GM23338 (cell line): Measurements from ENCODE around the gene TIMP3. TPM values are rescaled to one million over a fixed set of nuclear protein-coding genes. Genes with fewer than 3 reads are reported as not detected.

Experiments used
- ATAC-seq: fragments of 200-7000 bp; cut with Tn5 transposase; 3 replicates; pipeline ENCODE4 v1.9.1; 2020
- DNase-seq: peaks from one replicate; pipeline ENCODE4 v3.0.0-alpha.2; 2015; ENCODE audit warnings: low spot score
- H2AFZ ChIP-seq: fragments of 200-600 bp; sonication (generic); 2 replicates; pipeline ENCODE4 v1.8.0; 2016; ENCODE audit warnings: antibody characterized with exemption, mild to moderate bottlenecking, moderate library complexity
- H3F3A ChIP-seq: fragments of 200-600 bp; sonication (generic); replicated peaks from 2 replicates; pipeline ENCODE4 v1.8.0; 2017; ENCODE audit warnings: antibody characterized with exemption, mixed run types, low read depth
- H3K27ac ChIP-seq: fragments of 200-600 bp; sonication (generic); 2 replicates; pipeline ENCODE4 v1.6.1; 2016; ENCODE audit warnings: low read depth
- H3K27me3 ChIP-seq: fragments of 200-600 bp; sonication (generic); 2 replicates; pipeline ENCODE4 v1.8.0; 2016; ENCODE audit warnings: mild to moderate bottlenecking, mixed run types, moderate library complexity; ENCODE audit not compliant: insufficient read depth
- H3K36me3 ChIP-seq: fragments of 200-600 bp; sonication (generic); 2 replicates; pipeline ENCODE4 v1.8.0; 2016; ENCODE audit warnings: mild to moderate bottlenecking; ENCODE audit not compliant: insufficient read depth
- H3K4me1 ChIP-seq: fragments of 200-600 bp; sonication (generic); 2 replicates; pipeline ENCODE4 v1.8.0; 2016; ENCODE audit warnings: mild to moderate bottlenecking, moderate library complexity; ENCODE audit not compliant: insufficient read depth
- H3K4me2 ChIP-seq: fragments of 200-600 bp; sonication (generic); 2 replicates; pipeline ENCODE4 v1.7.1; 2017; ENCODE audit warnings: mixed run types
- H3K4me3 ChIP-seq: fragments of 200-600 bp; sonication (generic); 2 replicates; pipeline ENCODE4 v1.6.1; 2016; ENCODE audit warnings: mixed run types
- H3K79me2 ChIP-seq: fragments of 200-600 bp; sonication (generic); replicated peaks from 2 replicates; pipeline ENCODE4 v1.8.0; 2017; ENCODE audit warnings: mild to moderate bottlenecking; ENCODE audit not compliant: insufficient read depth
- H3K9me2 ChIP-seq: fragments of 200-600 bp; sonication (generic); 2 replicates; pipeline ENCODE4 v1.8.0; 2017; ENCODE audit not compliant: insufficient read depth
- H4K20me1 ChIP-seq: fragments of 200-600 bp; sonication (generic); replicated peaks from 2 replicates; pipeline ENCODE4 v1.8.0; 2017; ENCODE audit warnings: mild to moderate bottlenecking; ENCODE audit not compliant: insufficient read depth
- H3K27ac Mint-ChIP-seq: 2 replicates; pipeline ENCODE4 v1.8.0; 2020; ENCODE audit warnings: inconsistent platforms, mild to moderate bottlenecking, moderate library complexity, mixed read lengths
- H3K27me3 Mint-ChIP-seq: 3 replicates; pipeline ENCODE4 v1.8.0; 2022; ENCODE audit warnings: low read depth, mild to moderate bottlenecking, moderate library complexity, mixed read lengths, inconsistent platforms; ENCODE audit not compliant: insufficient read depth, poor library complexity
- H3K36me3 Mint-ChIP-seq: 3 replicates; pipeline ENCODE4 v1.8.0; 2021; ENCODE audit warnings: low read depth, mild to moderate bottlenecking, inconsistent platforms, moderate library complexity, mixed read lengths
- H3K4me1 Mint-ChIP-seq: 3 replicates; pipeline ENCODE4 v1.8.0; 2020; ENCODE audit warnings: mild to moderate bottlenecking, inconsistent platforms, mixed read lengths
- H3K4me3 Mint-ChIP-seq: 3 replicates; pipeline ENCODE4 v1.8.0; 2021; ENCODE audit warnings: moderate library complexity, mild to moderate bottlenecking, inconsistent platforms, mixed read lengths
- H3K9me3 Mint-ChIP-seq: 3 replicates; pipeline ENCODE4 v1.8.0; 2020; ENCODE audit warnings: moderate library complexity, mild to moderate bottlenecking, inconsistent platforms, mixed read lengths
- CREB1 ChIP-seq: fragments of 250-450 bp; sonication (Bioruptor Pico); IDR thresholded peaks from 2 replicates; pipeline ENCODE4 v1.5.0; 2020; ENCODE audit warnings: low read depth, mild to moderate bottlenecking, moderate library complexity
- CTCF ChIP-seq, 2 experiments: fragments of 200-600 bp in 1 of 2; sonication (generic) in 1 of 2; conservative IDR thresholded peaks; 2 replicates each; pipeline versions ENCODE4 v1.5.1 to v1.6.1; 2016 to 2017; ENCODE audit warnings: antibody characterized with exemption in 2 of 2, low read depth in 2 of 2, mild to moderate bottlenecking in 2 of 2, moderate library complexity in 1 of 2
- EZH2 ChIP-seq: fragments of 200-600 bp; sonication (generic); IDR thresholded peaks from one replicate; pipeline ENCODE4 v1.8.0; 2017; ENCODE audit warnings: antibody characterized with exemption, mild to moderate bottlenecking, low read depth; ENCODE audit not compliant: unreplicated experiment
- JUNB ChIP-seq: IDR thresholded peaks from one replicate; pipeline ENCODE4 v1.6.1; 2016; ENCODE audit warnings: antibody characterized with exemption; ENCODE audit not compliant: unreplicated experiment
- NANOG ChIP-seq: IDR thresholded peaks from 2 replicates; pipeline ENCODE4 v1.6.1; 2016; ENCODE audit warnings: antibody characterized with exemption, borderline replicate concordance
- POLR2AphosphoS5 ChIP-seq: IDR thresholded peaks from 2 replicates; pipeline ENCODE4 v1.6.1; 2016; ENCODE audit warnings: antibody characterized with exemption, low read depth
- STAT1 ChIP-seq: IDR thresholded peaks from one replicate; pipeline ENCODE4 v1.6.1; 2016; ENCODE audit warnings: antibody characterized with exemption; ENCODE audit not compliant: unreplicated experiment
- ZNF114 ChIP-seq: fragments of 250-450 bp; sonication (Bioruptor Pico); IDR thresholded peaks from 2 replicates; pipeline ENCODE4 v1.5.0; 2020; ENCODE audit warnings: mild to moderate bottlenecking, moderate library complexity
- ZNF331 ChIP-seq: fragments of 250-450 bp; sonication (Bioruptor Pico); IDR thresholded peaks from 2 replicates; pipeline ENCODE4 v1.5.0; 2020; ENCODE audit warnings: low read depth, mild to moderate bottlenecking, moderate library complexity
- polyA plus RNA-seq: library from polyadenylated mRNA; unstranded; fragments of >200 nt; fragmentation: Nextera tagmentation; extraction: Ambion mirVana; gene quantifications from 2 replicates; pipeline ENCODE4 v1.2.1, GENCODE V29; 2016
- total RNA-seq: library from RNA; depleted of rRNA; stranded (reverse); fragments of >200 nt; shearing (Covaris generic); gene quantifications from 2 replicates; pipeline ENCODE4 v1.2.3, GENCODE V29; 2014
- TF ChIP-seq, protein P1 (sequence below): IDR thresholded peaks from one replicate; pipeline ENCODE4 v1.6.1; 2018; ENCODE audit warnings: antibody characterized with exemption; ENCODE audit not compliant: unreplicated experiment

Gene TIMP3
- total and polyA plus RNA-seq, 2 experiments from 2014 or later = 1.4 to 4.3 TPM

DNA sequence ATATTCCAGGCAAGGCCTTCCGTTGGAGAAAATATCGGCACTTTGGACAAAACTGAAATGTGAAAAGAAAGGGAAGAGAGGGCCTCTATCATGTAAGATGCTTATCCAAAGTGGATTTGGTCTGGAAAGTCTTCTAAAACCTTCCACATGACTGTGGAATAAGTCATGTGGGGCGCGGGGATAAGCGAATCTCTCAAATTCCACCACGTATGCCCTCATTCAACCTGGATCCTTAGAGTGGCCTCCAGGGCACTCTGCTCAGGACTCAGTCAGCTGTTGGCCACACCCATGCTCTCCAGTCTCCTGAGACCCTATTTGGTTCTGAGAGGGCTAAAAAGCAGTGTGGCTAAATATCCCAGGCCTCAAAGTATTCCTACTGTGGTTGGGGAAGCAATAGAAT, 2.0 kb upstream of the TIMP3 start (continued):
- no peak for TF ChIP-seq STAT1

DNA sequence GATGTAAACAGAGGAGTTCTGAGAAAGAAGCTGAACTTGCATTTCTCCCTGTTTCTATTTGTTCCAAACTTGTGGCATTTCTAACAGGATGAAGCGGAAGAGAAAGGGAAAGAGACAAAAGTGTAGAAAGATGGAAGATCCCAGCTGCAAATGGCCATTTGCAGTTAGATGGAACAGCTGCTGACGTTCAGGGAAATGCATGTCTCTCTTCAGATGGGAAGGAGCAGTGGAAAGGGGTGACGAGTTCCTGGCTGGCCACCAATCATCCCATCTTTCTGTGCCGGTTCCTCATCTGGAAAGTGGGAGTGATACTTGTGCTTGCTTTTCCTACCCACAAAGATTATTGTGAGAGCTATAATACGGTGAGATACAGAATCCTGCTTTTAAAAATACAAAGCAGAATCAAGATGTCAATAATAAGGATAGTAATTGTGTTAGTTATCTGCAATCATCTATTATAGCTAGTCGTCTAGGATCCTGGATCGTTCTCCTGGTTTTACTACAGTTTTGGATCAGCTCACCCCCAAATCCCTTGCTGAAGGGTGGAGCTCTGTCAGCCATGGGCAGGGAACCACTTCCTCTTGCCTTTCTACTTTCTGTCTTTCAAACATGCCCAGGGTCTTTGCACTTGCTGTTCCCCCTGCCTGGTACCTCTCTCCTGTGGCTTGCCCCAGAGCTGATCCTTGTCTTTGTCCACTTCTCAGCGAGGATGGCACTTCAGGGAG, 1.2 kb upstream of the TIMP3 start:
- TF ChIP-seq POLR2AphosphoS5 = no peak
- TF ChIP-seq NANOG = no peak
- TF ChIP-seq, protein P1, sequence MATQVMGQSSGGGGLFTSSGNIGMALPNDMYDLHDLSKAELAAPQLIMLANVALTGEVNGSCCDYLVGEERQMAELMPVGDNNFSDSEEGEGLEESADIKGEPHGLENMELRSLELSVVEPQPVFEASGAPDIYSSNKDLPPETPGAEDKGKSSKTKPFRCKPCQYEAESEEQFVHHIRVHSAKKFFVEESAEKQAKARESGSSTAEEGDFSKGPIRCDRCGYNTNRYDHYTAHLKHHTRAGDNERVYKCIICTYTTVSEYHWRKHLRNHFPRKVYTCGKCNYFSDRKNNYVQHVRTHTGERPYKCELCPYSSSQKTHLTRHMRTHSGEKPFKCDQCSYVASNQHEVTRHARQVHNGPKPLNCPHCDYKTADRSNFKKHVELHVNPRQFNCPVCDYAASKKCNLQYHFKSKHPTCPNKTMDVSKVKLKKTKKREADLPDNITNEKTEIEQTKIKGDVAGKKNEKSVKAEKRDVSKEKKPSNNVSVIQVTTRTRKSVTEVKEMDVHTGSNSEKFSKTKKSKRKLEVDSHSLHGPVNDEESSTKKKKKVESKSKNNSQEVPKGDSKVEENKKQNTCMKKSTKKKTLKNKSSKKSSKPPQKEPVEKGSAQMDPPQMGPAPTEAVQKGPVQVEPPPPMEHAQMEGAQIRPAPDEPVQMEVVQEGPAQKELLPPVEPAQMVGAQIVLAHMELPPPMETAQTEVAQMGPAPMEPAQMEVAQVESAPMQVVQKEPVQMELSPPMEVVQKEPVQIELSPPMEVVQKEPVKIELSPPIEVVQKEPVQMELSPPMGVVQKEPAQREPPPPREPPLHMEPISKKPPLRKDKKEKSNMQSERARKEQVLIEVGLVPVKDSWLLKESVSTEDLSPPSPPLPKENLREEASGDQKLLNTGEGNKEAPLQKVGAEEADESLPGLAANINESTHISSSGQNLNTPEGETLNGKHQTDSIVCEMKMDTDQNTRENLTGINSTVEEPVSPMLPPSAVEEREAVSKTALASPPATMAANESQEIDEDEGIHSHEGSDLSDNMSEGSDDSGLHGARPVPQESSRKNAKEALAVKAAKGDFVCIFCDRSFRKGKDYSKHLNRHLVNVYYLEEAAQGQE = no peak
- TF ChIP-seq ZNF331 = no peak
- TF ChIP-seq STAT1 = no peak
- TF ChIP-seq CREB1 (CRISPR knock-in tag) = no peak
- TF ChIP-seq ZNF114 (CRISPR knock-in tag) = no peak
- TF ChIP-seq EZH2 = no peak
- Mint-ChIP-seq H3K27me3 (peaks cover 41% of the 10 kb centered on the region), H3K9me3 (no peaks in the 10 kb centered on the region), H3K4me3 (peak overlapping the region; percentile 65; the same call in 2 of the 3 replicates), H3K27ac (no peak overlapping the region), H3K36me3 (no peaks in the 10 kb centered on the region), H3K4me1 (peaks cover 32% of the 10 kb centered on the region)
- Histone ChIP-seq H3K9me2 (no peaks in the 10 kb centered on the region), H4K20me1 (peaks cover 24% of the 10 kb centered on the region), H3F3A (no peaks in the 10 kb centered on the region), H2AFZ (no peak overlapping the region), H3K4me2 (no peak overlapping the region), H3K4me1 (peaks cover 30% of the 10 kb centered on the region), H3K27ac (no peak overlapping the region), H3K4me3 (no peak overlapping the region), H3K79me2 (no peaks in the 10 kb centered on the region), H3K27me3 (peaks cover 35% of the 10 kb centered on the region), H3K36me3 (no peaks in the 10 kb centered on the region)
- ATAC-seq = no peak
- no peak for DNase-seq

DNA sequence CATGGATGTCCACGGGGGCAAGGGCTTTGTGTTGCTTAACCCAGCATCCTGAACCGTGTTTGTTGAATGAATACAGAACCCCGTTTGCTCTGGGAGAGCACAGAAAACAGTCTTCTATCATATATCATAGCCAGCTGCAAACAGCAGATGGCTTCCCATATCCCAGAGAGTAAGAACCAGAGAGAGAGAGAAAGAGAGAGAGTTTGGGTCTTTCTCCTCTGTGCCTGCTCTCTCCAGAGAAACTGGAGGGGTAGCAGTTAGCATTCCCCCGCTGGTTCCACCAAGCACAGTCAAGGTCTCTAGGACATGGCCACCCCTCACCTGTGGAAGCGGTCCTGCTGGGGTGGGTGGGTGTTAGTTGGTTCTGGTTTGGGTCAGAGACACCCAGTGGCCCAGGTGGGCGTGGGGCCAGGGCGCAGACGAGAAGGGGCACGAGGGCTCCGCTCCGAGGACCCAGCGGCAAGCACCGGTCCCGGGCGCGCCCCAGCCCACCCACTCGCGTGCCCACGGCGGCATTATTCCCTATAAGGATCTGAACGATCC, 440 bp upstream of the TIMP3 start:
- peak overlapping the region; percentile 72 for H3K4me3 ChIP-seq
- H3K4me1 ChIP-seq = peaks cover 31% of the 10 kb centered on the region
- no peaks in the 10 kb centered on the region for H3K36me3 ChIP-seq
- no peaks in the 10 kb centered on the region for H3K9me2 ChIP-seq
- H3K4me3 Mint-ChIP-seq = peak overlapping the region; percentile 65
- DNase-seq (no peak), ATAC-seq (peak; percentile 11; the same call in 2 of the 3 replicates)
- H3K27ac ChIP-seq = no peak overlapping the region
- H3K27me3 ChIP-seq = peaks cover 35% of the 10 kb centered on the region
- no peaks in the 10 kb centered on the region; the same call in 1 of the 2 replicates for H3K79me2 ChIP-seq
- H3K27ac Mint-ChIP-seq = no peak overlapping the region
- H3K4me2 ChIP-seq = peak overlapping the region; percentile 93
- peaks cover 39% of the 10 kb centered on the region for H3K4me1 Mint-ChIP-seq
- H2AFZ ChIP-seq = no peak overlapping the region
- no peaks in the 10 kb centered on the region for H3K36me3 Mint-ChIP-seq
- H3F3A ChIP-seq = no peaks in the 10 kb centered on the region
- peaks cover 41% of the 10 kb centered on the region for H3K27me3 Mint-ChIP-seq
- no peaks in the 10 kb centered on the region for H3K9me3 Mint-ChIP-seq
- H4K20me1 ChIP-seq = peaks cover 30% of the 10 kb centered on the region
- TF ChIP-seq JUNB = no peak
- no peak for TF ChIP-seq ZNF331
- TF ChIP-seq CTCF (conservative IDR thresholded peaks at IDR 0.05; ENCODE audit: low read depth in 2 of 2) = no peak
